ENCODE data around the gene MAML1.

Gene MAML1

GRCh38 chr5:179795863-179796833 lies 63.5 kb downstream of the MAML1 start:
- DNase-seq, result peak; percentile 58

- no peak for DNase-seq
These were observed 64.4 kb downstream of the MAML1 start for GRCh38 chr5:179796877-179797608.

- DNase-seq, result no peak
These were observed 65.1 kb downstream of the MAML1 start for GRCh38 chr5:179797741-179798140.

DNA sequence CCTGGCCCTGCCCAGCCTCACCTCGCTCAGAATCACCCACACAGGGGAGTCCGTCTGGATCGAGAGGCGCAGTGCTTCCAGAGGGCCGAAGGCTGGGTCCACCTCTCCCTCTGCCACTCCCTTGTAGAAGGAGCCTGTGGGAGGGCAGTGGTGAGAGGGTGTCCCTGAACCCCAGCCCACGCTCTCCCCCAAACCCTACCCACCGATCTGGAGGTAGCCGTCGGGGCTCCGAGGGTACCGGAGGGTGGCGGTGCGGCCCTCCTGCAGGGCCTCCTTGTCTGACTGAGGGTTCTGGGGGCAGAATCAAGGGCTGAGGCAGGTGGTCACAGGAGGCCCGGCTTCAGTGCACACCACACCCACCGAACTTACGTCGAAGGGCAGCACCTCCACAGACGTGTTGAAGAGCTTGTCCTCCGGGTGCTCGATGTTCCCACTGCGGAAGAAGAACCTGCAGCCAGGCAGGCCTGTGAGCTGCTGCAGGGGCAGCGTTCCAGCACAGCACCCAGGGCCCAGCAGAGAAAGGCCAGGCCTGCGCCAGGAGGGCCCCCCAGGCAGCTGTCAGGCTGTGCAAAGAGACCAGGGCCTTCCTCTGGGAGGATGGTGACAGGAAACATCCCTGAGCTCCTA lies 65.6 kb downstream of the MAML1 start:
- DNase-seq, result no peak

GRCh38 chr5:179798771-179799643 lies 66.4 kb downstream of the MAML1 start:
- no peak for DNase-seq

GRCh38 chr5:179799644-179799973 lies 67.0 kb downstream of the MAML1 start:
- no peak for DNase-seq

- no peak for DNase-seq
These were observed 67.6 kb downstream of the MAML1 start for GRCh38 chr5:179800071-179800695.

- DNase-seq, result no peak
These were observed 68.1 kb downstream of the MAML1 start for GRCh38 chr5:179800696-179801201.

DNA sequence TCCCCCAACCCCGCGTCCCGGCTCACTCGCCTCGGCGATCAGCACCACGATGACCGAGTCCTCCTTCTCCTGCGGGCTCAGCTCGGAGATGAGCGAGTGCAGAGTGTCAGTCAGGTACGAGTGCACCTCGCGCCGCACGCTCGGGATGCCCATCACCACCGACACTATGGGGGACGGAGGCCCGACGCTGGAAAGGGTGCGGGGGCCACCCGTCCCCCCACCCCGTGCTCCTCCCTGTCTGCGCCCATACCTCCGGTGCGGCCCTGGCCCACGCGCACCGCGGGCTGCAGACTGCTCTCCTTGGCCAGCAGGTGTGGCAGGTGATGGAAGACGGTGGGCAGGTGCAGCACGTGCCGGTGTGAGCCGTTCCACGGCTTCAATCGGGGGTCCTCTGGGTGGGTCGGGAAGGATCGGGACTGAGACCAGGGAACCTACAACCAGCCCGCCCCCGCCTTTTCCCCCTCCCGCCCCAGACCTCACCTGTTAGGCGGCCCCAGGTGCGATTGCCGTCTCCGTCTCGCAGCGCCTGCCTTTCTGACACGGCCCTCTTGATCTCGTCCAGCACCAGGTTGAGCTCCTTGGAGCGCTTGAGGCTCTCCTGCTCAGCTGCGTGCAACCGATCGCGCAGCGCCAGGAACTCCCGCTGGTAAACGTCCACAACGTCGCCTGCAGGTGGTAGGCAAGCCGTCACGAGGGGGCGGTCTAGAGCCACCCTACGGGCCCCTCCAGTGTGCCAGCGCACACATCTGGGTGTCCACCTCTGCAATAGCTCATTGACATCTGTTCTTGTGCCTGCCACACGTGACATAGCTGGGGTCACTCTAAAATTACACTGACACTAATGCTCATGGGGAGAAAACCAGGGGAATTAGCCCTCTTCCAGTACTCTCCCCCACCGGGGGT lies 68.9 kb downstream of the MAML1 start:
- peak; percentile 79 for DNase-seq

DNA sequence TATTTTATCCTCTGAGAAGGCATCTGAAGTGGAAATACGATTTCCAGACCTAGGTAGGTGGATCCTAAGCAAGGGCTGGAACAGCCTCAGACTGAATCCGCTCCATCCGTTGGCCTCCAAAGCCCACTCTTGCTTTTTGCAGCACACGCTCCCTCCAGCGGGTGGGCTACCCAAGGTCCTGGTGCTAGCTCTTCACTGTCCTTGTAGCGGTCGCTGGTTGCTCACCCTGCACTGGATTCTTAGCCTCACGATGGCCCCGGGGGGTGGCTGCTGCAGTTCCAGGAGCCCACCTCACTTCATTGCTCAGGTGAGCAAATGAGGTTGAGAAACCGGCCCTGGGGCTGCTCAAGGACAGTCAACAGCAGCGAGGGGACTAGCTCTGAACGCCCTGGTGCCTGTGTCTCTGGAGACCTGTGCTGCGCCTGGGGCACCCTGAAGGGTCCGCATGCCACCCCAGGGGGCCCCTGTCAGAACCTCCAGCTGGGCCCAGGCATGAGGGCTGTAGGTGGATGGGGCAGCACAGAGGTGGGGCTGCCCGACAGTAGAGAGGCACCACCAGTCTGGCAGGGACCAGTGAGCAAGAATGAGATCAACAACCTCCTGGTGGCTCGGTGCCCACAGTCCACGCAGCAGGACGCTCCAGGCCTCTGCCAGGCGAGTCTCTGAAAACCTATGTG lies 69.7 kb downstream of the MAML1 start:
- no peak for DNase-seq

GRCh38 chr5:179802950-179803562 lies 70.4 kb downstream of the MAML1 start:
- no peak for DNase-seq

- no peak for DNase-seq
These were observed 71.3 kb downstream of the MAML1 start for GRCh38 chr5:179803651-179804554.

DNA sequence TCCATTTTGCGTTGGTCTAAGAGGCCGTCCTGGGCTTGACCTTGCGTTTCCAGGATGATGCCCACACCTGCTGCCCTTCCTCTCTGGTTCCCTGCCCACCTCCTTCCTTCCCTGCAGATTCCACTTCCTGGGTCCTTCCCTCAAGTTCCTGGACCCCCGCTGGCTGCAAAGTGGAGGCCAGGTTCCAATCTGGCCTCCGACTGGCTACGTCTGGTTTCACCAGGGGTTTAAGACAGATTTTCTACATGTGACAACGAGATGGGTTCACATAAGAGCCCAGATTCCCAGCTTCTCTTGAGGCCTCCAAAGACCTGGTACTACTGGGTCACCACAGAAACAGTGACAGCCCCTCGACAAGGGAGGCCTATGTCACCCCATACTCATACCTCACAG lies 71.9 kb downstream of the MAML1 start:
- DNase-seq, result no peak

GRCh38 chr5:179805070-179805528 lies 72.5 kb downstream of the MAML1 start:
- DNase-seq, result no peak

- DNase-seq, result no peak
These were observed 73.1 kb downstream of the MAML1 start for GRCh38 chr5:179805529-179806249.

GRCh38 chr5:179806250-179807048 lies 73.8 kb downstream of the MAML1 start, which contains the start of gene MGAT4B:
TSS of gene MGAT4B (minus strand) at chr5:179806866. CDS start at chr5:179806583, 283 bp downstream.
- DNase-seq, result peak; percentile 50
